Fibroblast of villous mesenchyme (primary cell): Measurements from ENCODE around the gene MPZL3. TPM values are rescaled to one million over a fixed set of nuclear protein-coding genes. Genes with fewer than 3 reads are reported as not detected.

Source experiments
- DNase-seq: peaks from one replicate; pipeline ENCODE4 v3.0.0-alpha.2; 2010; ENCODE audit warnings: low read depth
- H3K4me3 ChIP-seq: 2 replicates; pipeline ENCODE4 v1.5.1; 2011; ENCODE audit warnings: low read depth, mild to moderate bottlenecking, low read length
- CTCF ChIP-seq: IDR thresholded peaks from 2 replicates; pipeline ENCODE4 v1.5.1; 2012; ENCODE audit warnings: low read depth, mild to moderate bottlenecking, low read length; ENCODE audit not compliant: insufficient read depth
- total RNA-seq: library from RNA; depleted of rRNA; stranded (reverse); fragments of >200 nt; gene quantifications from 2 replicates; pipeline ENCODE4 v1.2.3, GENCODE V29; 2012

MPZL3 gene
- total RNA-seq, 1 donor: 0.86 TPM

GRCh38 chr11:118227865-118228785 is 24.0 kb downstream of the MPZL3 start:
- no peak overlapping the region for H3K4me3 ChIP-seq
- no peak for DNase-seq
- no peak for TF ChIP-seq CTCF

- DNase-seq: no peak
- H3K4me3 ChIP-seq: no peak overlapping the region
- TF ChIP-seq CTCF: no peak
Measured at GRCh38 chr11:118226781-118227180, 25.4 kb downstream of the MPZL3 start.

GRCh38 chr11:118226296-118226695 is 25.9 kb downstream of the MPZL3 start:
- DNase-seq: peak; percentile 4
- H3K4me3 ChIP-seq: no peak overlapping the region
- no peak for TF ChIP-seq CTCF

- no peak for TF ChIP-seq CTCF
- H3K4me3 ChIP-seq: no peak within 1 kb of the TSS
- no peak for DNase-seq
Measured at GRCh38 chr11:118224511-118225188, 27.5 kb downstream of the MPZL3 start, which contains the start of gene JAML. TSS of gene JAML (minus strand) at chr11:118225011. CDS start at chr11:118214866, 10,145 bp downstream.

GRCh38 chr11:118223992-118224391 is 28.2 kb downstream of the MPZL3 start:
- no peak overlapping the region for H3K4me3 ChIP-seq
- TF ChIP-seq CTCF: no peak
- no peak for DNase-seq

- TF ChIP-seq CTCF: no peak
- no peak for DNase-seq
- H3K4me3 ChIP-seq: no peak overlapping the region
Measured at GRCh38 chr11:118223570-118223969, 28.6 kb downstream of the MPZL3 start.
